HCT116 (cell line): ENCODE measurements around the gene MYBPH.

ENCODE experiments used
- CEBPB ChIP-seq: IDR thresholded peaks from 2 replicates; pipeline ENCODE4 v1.6.1; 2012; ENCODE audit warnings: low read depth
- CTCF ChIP-seq, 3 experiments: fragments of 200-600 bp in 1 of 3; sonication (generic) in 1 of 3; IDR thresholded peaks in 2 of 3; conservative IDR thresholded peaks in 1 of 3; 2 replicates each; pipeline ENCODE4 v1.5.1; 2012 to 2017; ENCODE audit warnings: low read depth in 2 of 3, low read length in 2 of 3, antibody characterized with exemption in 1 of 3, borderline replicate concordance in 1 of 3, control low read depth in 1 of 3, mild to moderate bottlenecking in 1 of 3, mixed read lengths in 1 of 3, mixed run types in 1 of 3, moderate library complexity in 1 of 3; ENCODE audit not compliant: insufficient read depth in 1 of 3
- ELF1 ChIP-seq: IDR thresholded peaks from 2 replicates; pipeline ENCODE4 v1.6.1; 2012; ENCODE audit warnings: low read depth, borderline replicate concordance
- EZH2 ChIP-seq: fragments of 200-600 bp; sonication (generic); IDR thresholded peaks from 2 replicates; pipeline ENCODE4 v1.6.1; 2017; ENCODE audit warnings: antibody characterized with exemption, mixed run types
- FOSL1 ChIP-seq: IDR thresholded peaks from 2 replicates; pipeline ENCODE4 v1.6.1; 2012; ENCODE audit warnings: low read depth
- MAX ChIP-seq: IDR thresholded peaks from 2 replicates; pipeline ENCODE4 v1.6.1; 2012
- POLR2A ChIP-seq: IDR thresholded peaks from 2 replicates; pipeline ENCODE4 v1.7.0; 2011; ENCODE audit warnings: borderline replicate concordance; ENCODE audit not compliant: insufficient read depth, insufficient read length; ENCODE audit errors: extremely low read depth
- REST ChIP-seq: IDR thresholded peaks from 2 replicates; pipeline ENCODE4 v1.6.1; 2012; ENCODE audit warnings: low read depth
- YY1 ChIP-seq: IDR thresholded peaks from 2 replicates; pipeline ENCODE4 v1.6.1; 2011; ENCODE audit warnings: low read length, low read depth, moderate library complexity, mild to moderate bottlenecking; ENCODE audit not compliant: insufficient replicate concordance; ENCODE audit errors: extremely low read depth
- ZBTB33 ChIP-seq: IDR thresholded peaks from 2 replicates; pipeline ENCODE4 v1.6.1; 2011; ENCODE audit warnings: mild to moderate bottlenecking, low read length, moderate library complexity; ENCODE audit not compliant: insufficient replicate concordance; ENCODE audit errors: extremely low read depth

GRCh38 chr1:203185585-203185984 is 10.0 kb upstream of the MYBPH start:
- TF ChIP-seq EZH2 = no peak
- no peak for TF ChIP-seq ZBTB33
- no peak for TF ChIP-seq FOSL1
- TF ChIP-seq CTCF (IDR thresholded peaks at IDR 0.05 in 2 of 3, conservative IDR thresholded peaks at IDR 0.05 in 1 of 3; ENCODE audit: borderline replicate concordance in 1 of 3, insufficient read depth in 1 of 3, low read depth in 2 of 3, low read length in 2 of 3) = no peak
- TF ChIP-seq REST = no peak
- TF ChIP-seq YY1 = no peak
- TF ChIP-seq ELF1 = no peak
- TF ChIP-seq CEBPB = no peak
- no peak for TF ChIP-seq POLR2A
- TF ChIP-seq MAX = no peak
